GM19328 (cell line): Measurements from ENCODE around the gene DNAJB5.

Experiments
- ATAC-seq: cut with Tn5 transposase; IDR thresholded peaks from one replicate; pipeline ENCODE4 v1.9.1; 2021; ENCODE audit warnings: mild to moderate bottlenecking, moderate library complexity; ENCODE audit not compliant: unreplicated experiment

Gene DNAJB5

DNA sequence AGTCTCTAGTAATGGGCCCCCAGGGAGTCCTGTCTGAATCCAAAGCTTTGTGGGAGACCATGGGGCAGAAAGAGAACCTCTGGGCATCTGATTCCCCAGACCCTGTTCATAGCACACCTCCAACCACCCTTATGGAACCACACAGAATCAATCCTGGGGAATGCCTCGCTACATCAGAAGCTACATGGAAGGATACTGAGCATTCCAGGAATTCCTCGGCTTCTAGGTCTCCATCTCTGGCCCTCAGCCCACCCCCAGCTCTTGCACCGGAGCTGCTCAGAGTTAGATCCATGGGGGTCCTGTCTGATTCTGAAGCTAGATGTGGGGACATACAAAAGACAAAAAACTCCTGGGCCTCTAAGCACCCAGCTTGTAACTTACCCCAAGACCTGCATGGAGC, 54.5 kb downstream of the DNAJB5 start:
- no peak for ATAC-seq
